ENCODE measurements around the gene PLSCR3.
A peak's percentile ranks its signal among the peaks of the same experiment; 100 is the strongest.

The PLSCR3 gene

DNA sequence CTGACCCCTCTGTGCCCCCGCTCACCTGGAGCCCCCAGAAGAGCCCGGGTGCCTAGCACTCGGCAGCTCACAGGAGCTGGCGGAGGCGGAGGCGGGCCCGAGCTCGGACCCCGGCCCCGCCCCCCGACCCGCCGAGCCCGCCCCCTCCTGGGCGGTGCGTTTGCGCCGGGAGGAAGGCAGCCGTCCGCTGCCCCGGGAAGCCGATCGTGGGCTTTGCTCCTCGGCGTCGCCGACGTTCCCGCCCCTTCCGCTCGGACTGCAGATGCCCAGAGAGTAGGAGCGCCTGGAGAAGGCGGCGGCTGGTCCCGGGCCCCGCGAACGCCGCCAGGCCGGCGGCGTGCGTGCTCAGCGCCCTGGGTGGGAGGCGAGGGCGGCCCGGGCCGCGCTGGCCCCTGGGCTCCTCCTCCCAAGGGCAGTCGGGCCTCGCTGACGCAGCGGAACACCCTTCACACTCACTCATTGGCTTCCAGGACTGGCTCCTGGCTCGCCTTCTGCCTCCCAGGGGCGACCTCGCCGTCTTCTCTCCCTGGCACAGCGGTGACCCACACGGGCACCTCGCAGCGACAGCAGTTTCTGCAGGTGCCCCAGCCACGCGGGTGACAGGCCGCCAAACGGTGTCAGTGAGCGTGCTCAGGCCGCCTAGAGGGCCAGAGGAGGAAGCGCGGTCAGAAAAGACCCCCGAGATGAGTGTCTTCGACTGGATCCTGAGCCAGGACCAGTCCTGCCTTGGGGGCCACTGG lies at the start of gene PLSCR3:
TSS of gene PLSCR3 (minus strand) at position 74 of the 740 bp plus-strand sequence. CDS start 415 bp downstream, outside the sequence.
- DNase-seq (ENCODE audit: low read depth): peak; percentile 87
- TF ChIP-seq, protein P1, sequence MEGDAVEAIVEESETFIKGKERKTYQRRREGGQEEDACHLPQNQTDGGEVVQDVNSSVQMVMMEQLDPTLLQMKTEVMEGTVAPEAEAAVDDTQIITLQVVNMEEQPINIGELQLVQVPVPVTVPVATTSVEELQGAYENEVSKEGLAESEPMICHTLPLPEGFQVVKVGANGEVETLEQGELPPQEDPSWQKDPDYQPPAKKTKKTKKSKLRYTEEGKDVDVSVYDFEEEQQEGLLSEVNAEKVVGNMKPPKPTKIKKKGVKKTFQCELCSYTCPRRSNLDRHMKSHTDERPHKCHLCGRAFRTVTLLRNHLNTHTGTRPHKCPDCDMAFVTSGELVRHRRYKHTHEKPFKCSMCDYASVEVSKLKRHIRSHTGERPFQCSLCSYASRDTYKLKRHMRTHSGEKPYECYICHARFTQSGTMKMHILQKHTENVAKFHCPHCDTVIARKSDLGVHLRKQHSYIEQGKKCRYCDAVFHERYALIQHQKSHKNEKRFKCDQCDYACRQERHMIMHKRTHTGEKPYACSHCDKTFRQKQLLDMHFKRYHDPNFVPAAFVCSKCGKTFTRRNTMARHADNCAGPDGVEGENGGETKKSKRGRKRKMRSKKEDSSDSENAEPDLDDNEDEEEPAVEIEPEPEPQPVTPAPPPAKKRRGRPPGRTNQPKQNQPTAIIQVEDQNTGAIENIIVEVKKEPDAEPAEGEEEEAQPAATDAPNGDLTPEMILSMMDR (IDR thresholded peaks at IDR 0.05; ENCODE audit: low read length, missing control alignments): peak; percentile 41
- H3K4me3 ChIP-seq (replicated peaks; ENCODE audit: low read depth, low read length): peak within 1 kb of the TSS; percentile 82

- H3K4me3 ChIP-seq (replicated peaks; ENCODE audit: low read depth, low read length): no peak overlapping the region
- DNase-seq (ENCODE audit: low read depth): peak; percentile 61
- TF ChIP-seq, protein P1 (IDR thresholded peaks at IDR 0.05; ENCODE audit: low read length, missing control alignments): no peak
These were observed 49.5 kb upstream of the PLSCR3 start for GRCh38 chr17:7443499-7444485.

DNA sequence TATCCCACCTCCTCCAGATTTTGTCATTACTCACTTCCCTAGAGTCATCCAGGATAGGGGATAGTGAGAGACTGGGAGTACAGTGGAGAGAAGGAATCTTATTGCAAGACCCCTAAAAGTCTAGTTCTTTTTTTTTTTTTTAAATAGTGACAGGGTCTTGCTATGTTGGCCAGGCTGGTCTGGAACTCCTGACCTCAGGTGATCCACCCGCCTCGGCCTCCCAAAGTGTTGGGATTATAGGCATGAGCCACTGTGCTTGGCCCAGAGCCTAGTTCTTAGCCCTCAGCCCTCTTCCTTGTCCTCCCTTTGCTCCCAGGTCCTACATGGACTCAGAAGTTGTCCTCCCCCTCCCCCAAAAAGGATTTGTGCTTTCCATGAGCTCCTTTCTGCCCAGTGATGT lies 47.8 kb upstream of the PLSCR3 start:
- no peak for DNase-seq (ENCODE audit: low read depth)
- TF ChIP-seq, protein P1 (IDR thresholded peaks at IDR 0.05; ENCODE audit: low read length, missing control alignments): no peak
- H3K4me3 ChIP-seq (replicated peaks; ENCODE audit: low read depth, low read length): no peak overlapping the region

DNA sequence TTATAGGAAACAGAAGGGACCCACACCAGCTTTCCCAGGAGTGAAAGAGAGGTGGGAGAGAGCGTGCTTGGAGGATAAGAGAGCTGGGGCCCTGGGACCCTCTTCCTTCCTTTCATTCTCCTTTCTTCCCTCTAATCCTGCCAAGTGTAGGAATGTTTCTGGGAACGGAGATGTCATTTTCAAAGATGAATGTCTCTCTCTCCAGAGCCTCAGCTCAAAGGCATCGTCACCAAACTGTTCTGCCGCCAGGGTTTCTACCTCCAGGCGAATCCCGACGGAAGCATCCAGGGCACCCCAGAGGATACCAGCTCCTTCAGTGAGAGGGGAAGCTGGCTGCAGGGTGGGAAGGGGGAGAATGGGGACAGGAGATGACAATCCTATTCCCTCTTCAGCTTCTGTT lies 46.9 kb upstream of the PLSCR3 start:
- H3K4me3 ChIP-seq (replicated peaks; ENCODE audit: low read depth, low read length): no peak overlapping the region
- DNase-seq (ENCODE audit: low read depth): no peak
- TF ChIP-seq, protein P1 (IDR thresholded peaks at IDR 0.05; ENCODE audit: low read length, missing control alignments): no peak

DNA sequence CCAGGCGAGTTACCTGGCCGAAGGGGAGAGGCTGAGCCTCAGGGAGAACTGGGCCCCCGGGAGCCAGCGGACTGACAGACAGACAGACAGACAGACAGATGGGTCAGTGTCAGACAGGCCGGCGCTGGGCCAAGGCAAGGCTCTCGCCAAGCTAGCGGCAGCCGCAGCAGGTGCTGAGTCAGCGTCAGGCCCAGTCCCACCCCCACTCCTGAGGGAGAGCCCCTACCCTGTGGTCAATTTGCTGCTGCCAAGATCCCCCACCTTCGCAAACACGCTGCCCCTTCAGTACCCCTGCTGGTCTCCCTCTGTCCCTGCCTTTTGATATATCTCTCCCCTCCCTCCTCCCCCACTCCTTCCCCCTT lies 46.5 kb upstream of the PLSCR3 start:
- TF ChIP-seq, protein P1 (IDR thresholded peaks at IDR 0.05; ENCODE audit: low read length, missing control alignments): peak; percentile 3
- no peak for DNase-seq (ENCODE audit: low read depth)
- H3K4me3 ChIP-seq (replicated peaks; ENCODE audit: low read depth, low read length): no peak overlapping the region

DNA sequence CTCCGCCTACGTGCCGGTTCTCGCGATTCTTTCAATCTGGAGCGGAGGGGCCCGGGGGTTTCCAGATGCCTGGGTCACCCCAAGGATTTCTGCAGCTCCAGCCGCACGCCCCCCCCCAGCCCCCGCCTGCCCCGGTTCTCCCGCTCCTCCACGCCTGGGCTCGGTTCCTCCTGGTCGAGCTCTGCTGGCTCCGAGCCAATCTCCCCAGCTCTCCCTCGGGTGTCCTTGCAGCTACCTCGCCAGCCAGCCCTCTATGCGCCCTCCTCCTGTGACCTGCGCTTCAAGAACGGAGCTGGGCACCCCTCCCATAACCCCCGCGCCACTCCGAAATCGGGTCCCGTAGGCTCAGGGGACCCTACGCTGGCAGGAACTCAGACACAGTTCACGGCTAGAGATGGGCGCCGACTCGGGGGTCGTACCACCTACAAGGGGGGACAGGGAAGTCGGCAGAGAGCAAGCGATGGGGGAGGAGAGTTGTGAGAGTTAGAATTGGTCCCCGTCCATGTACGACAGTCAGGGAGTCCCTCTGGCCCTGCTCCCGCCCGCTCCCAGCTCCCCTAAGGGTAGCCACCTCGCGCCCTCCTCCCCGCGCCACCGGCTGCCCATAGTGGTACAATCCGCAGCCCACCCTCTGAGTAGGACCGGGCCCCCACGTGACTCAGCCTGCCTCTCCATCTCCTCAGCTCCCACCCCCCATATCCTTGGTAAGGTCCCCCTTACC lies 45.9 kb upstream of the PLSCR3 start:
- TF ChIP-seq, protein P1 (IDR thresholded peaks at IDR 0.05; ENCODE audit: low read length, missing control alignments): no peak
- no peak for DNase-seq (ENCODE audit: low read depth)
- H3K4me3 ChIP-seq (replicated peaks; ENCODE audit: low read depth, low read length): peak overlapping the region; percentile 44
